Activated gamma-delta T cell treated with anti-CD3 and anti-CD28 coated beads, Interleukin-2, amount 50 U/mL, for 16 hours (primary cell): Measurements from ENCODE around the gene ARHGEF17.
"Not testable (repeated sequence)": the region's sequence is repeated elsewhere in the genome, so short reads cannot be mapped to it uniquely, and the experiment has no call there.

Experiments used
- DNase-seq: peaks from one replicate; pipeline ENCODE4 v3.0.0-alpha.2; 2020; ENCODE audit warnings: low read depth

The ARHGEF17 gene

DNA sequence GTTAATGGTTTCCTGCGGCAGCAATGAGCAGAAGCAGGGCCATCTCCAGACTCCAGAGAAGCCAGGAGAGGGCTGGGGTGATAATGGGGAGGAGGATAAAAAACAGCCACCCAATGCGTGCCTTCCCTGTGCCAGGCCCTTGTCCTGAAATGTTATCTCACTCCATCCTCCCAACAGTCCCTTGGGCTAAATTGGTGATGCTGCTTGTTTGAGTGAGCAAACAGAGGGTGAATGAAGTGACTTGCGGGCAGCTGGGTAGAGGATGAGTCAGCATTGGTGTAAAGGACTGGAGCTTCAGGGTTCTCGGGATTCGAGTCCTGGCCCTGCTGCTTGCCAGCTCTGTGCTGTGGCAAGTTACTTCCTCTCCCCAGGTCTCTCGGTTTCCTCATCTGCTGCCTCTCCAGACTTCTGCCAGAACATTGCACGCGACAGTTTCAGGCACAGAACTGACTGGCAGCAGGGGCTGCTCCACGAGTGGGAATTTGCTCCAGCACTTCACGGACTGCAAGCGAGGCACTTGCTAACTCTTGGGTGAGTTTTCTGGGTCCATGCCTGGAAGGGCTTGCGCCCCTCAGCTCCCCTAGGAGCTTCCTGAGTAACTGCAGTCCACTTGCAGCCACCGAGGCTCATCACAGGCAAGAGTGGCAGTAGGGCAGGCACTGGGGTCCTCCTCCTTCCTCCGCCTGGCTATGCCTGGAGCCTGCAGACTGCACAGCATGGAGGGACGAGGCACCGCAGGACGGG, 36.0 kb upstream of the ARHGEF17 start, which contains the start of gene P2RY6:
Gene P2RY6 (plus strand): TSS at position 403 of the 744 bp plus-strand sequence. CDS start 24,181 bp downstream, outside the sequence.
- no peak for DNase-seq

DNA sequence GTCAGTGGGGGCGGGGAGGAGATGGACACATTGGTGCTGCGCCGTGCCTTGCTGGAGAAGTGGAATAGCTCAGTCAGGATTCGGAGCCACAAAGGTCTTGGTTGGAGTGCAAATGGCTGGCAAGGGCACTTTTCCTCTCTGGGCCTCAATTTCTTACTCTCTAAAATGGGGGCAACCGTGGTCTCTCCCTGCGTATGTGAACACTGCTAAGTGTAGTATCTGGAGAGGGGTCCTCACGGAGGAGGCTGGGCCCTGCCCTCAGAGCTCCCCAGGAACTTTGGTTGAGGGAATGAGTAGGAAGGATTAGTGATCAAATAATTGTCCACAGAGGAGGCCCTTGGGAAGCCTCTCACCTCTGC, 35.4 kb upstream of the ARHGEF17 start:
- DNase-seq = no peak

GRCh38 chr11:73273222-73273895, 34.7 kb upstream of the ARHGEF17 start:
- DNase-seq = no peak

GRCh38 chr11:73274191-73274590, 33.9 kb upstream of the ARHGEF17 start:
- DNase-seq = not testable (repeated sequence)

DNA sequence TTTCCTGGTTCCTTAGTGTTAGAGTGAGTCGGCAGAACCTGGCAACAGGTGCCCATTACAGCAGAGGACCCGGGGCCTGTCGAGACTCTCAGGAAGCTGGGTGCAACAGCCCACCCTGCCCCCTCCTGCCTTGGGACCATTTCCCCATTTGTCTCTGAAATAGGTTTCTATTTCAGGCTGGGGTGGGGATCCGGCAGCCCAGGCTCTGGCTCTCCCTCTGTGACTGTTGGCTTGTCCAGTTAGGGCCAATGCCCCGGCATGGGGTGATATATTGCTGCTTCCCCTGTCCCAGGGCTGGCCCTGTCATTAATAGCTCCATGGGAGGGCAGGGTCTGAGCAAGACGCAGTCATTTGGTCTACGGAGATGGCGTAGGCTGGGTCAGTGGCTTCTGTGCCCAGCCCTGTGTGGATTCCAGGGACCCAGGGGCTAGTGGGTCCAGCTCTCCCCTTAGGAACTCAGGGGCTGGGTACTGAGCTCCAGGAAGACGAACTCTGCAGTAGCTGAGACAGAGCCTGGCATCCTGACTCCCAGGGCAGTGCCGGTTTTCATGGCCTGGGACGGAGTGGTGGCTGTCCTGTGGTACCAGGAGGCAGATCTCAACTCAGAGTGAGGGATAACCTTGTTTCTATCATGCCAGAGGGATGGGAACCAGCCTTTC, 33.2 kb upstream of the ARHGEF17 start:
- DNase-seq = no peak

DNA sequence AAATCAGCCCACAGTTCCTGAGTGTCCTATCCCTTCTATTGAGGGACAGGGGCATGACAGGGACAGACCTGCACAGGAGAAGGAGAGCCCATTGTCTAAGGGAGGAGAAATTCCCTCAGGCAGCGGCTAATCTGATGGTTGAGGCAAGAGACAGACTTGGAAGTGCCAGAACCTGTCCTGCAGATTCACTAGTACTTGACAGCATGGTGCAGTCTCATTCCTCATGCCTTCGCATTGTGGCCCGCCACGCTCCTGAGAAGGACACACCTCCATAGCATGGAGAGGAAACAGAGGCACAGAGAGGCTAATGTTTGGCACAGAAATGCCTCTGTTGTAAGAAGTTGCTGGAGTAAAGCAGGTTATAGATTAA, 32.7 kb upstream of the ARHGEF17 start:
- DNase-seq = no peak

GRCh38 chr11:73277467-73277866, 30.6 kb upstream of the ARHGEF17 start:
- no peak for DNase-seq

GRCh38 chr11:73280626-73281025, 27.4 kb upstream of the ARHGEF17 start:
- DNase-seq = no peak

- DNase-seq = no peak
These were observed 26.8 kb upstream of the ARHGEF17 start for GRCh38 chr11:73281201-73281741.

DNA sequence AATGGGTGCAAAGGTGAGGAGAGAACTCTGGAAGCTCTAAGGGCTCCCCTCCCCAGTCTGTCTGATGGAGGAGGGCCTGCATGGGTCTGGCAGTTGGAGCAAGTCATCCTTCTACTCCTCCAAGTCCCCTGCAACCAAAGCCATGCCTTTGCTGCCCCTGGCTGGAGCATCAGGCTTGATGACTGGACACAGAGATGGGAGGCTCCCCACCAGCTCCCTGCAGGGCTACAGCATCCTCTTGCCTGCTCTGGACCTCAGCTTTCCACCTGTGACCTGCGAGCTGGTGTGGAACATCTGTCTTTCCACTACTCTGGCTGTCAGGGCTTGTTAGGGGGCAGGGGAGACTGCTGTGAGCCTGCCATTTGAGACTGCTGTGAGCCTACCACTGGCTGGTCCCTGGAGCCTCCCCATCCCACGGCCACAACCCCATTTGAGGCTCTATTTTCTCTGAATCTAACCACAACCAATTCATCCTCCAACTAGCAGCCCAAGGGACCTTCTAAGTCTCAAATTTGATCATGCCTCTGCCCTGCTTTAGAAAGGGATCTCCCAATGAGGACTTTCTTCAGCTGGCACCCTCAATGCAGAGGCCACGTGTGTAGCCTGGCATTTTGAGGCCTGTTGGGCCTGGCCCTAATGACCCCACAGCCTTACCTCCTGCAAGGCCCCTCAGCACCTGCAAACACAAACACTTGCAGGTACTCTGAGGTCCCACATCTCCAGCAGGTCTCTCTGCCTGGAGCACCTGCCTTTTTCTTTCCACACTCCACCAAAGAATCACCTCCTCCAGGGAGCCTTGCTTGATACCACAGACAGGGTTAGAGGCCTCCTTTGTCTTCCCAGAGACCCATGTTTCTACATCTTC, 26.0 kb upstream of the ARHGEF17 start:
- DNase-seq = no peak

DNA sequence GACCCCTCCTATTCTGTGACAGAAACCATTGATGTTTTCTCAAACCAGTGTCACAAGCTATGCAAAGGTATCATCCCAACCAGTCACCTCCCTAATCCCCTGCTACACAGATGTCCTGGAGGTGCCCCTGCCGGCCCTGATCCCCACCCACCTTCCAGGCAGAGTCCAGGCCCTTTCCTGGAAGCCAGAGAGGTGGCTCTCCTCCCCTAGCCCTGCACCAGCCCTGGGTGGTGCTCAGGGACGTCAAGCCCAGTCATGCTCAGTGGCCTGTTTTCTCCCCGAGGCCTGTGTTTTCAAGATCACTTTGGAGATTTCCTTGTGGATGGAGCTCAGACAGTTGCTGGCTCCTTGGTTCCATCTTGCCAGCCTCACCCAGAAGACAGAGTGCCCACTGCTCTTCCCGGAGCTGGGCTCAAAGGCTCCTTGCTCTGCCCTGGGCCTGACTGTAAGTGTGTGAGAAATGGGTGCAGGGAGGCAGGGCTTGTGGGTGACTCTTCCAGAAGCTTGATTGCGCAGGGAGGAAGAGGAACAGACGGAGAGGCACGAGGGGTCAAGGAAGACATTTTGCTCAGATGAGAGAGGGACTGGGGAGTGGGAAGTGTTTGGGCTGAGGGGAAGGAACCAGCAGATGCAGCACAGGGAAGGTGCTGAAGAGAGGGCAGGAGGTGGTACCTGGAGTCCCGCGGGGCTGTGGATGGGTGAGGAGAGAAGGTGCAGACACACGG, 24.6 kb upstream of the ARHGEF17 start:
- DNase-seq = no peak

GRCh38 chr11:73284106-73284505, 24.0 kb upstream of the ARHGEF17 start:
- no peak for DNase-seq

- no peak for DNase-seq
These were observed 22.4 kb upstream of the ARHGEF17 start for GRCh38 chr11:73285721-73286120.

DNA sequence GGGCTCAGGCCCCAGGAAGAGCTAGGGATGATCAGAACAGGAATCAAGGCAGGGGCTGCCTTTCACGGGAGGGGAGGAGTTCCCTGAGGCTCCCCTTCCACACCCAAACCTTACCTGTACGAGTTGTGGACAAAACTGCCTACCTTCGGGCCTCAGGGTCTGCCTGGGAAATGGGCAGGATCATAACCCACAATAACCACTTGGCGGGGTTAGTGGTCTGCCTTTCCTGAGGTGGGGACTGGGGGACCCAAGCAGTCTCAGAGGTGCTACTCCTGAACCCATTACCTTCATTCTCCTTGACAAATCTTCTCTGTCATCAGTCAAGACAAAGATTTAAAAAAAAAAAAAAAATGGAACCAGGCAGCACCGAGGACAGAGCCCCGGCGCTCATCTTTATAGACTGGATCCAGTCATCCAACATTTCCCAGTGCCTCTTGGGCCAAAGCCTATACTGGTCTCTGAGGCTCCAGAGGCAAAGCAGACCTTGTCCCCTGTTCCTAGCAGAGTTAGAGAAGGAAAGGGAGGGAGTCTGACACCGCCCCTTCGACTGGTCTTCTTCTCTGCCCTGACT, 21.8 kb upstream of the ARHGEF17 start:
- no peak for DNase-seq

DNA sequence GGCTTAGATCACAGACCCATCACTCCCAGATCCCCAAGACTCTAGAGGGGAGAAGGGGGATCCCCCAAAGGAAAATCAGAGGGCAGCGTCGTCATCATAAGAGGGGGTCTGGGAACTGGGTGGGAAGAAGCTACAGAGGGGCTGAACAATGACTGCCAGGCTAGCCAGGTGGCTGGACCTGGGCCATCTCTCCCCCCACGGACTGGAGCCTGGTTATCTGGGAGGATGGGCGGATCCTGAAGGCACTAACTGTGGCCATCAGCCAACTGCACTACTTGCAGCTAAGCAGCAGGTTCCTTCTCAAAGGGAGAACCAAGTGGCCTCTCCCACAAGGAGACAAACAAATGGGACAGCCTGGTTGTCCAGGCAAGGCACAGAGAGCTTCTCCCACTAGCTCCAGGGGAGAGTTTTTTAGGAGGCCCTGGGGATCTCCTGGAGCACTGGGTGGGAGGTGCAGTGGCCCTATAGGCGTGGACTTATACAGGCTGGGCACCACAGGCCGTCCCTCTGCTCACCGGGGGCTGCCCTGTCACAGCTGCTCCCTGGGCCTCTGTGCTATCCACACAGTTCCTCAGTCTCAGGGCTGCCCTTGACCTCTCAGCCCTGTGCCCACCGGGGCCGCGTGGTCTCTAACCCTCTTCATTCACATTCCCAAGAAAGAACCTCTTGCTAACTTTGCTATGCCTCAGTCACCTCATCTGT, 20.5 kb upstream of the ARHGEF17 start:
- no peak for DNase-seq

GRCh38 chr11:73288192-73288872, 19.7 kb upstream of the ARHGEF17 start:
- no peak for DNase-seq

DNA sequence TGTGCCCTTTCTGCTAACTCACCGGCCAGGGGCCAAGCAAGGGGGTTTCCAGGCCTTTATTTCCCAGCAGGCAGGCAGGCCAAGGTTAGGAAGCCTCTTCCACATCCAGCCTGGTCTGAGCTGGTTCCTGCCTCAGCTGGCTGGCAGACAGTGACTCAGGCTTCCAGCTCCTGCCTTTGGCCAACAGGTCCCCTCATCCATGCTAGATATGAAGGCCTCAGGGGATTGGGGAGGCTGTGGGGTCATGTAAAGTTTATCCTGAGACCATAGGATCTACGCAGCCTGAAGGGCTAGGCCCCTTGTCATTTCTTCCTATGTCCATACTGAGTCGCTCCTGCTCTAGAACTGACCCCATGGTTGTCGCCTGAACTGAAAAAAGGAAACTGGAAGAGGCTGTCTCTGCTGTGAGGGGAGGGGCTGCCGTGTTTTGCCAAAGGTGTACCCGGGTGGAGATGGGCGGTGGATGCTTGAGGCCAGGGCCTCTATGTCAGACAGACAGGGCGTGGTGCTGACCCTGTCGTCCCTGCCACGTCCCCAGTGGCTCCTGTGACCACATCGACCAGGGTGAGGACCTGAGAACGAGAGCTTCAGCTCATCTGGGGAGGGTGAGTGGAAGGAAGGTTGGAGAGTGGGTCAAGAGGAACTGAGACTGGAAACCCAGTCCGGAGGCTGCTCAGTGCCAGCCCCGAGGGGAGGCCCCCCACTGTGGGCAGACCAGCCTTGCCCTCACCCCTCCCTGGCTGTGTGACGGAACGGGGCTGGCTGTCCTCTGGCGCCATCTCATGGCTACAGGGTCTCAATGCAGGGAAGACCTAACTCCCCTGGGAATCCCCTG, 19.0 kb upstream of the ARHGEF17 start:
- no peak for DNase-seq

DNA sequence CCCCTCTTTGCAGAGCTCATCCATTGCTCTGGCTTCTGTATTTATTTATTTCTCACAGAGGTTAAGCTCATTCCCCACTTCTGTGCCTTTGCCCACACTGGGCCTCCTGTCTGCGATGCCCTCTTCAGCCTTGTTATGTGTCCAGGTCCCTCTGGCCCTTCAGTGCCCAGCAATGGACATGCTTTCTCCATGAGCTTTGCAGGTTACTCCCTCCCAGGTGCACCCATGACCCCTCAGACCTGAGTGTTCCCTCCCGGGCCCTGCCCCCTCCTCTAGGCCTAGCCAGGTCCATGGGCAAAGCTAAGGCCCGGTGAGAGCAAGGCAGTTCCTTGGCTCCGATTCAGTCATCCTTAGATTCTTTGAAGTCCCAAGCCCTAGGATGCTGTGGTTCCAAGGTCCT, 17.5 kb upstream of the ARHGEF17 start:
- no peak for DNase-seq

GRCh38 chr11:73291196-73291595, 16.9 kb upstream of the ARHGEF17 start:
- DNase-seq = no peak
